H1 (cell line): ENCODE results near the gene ASPN. TPM values are rescaled to one million over a fixed set of nuclear protein-coding genes. Genes with fewer than 3 reads are reported as not detected.

Experiments used
- CTCF ChIA-PET: fragments of 300-600 bp; sonication (Branson Sonifier 250); formaldehyde crosslinking; loops from one replicate; lab custom pipeline; 2021; ENCODE audit not compliant: partially characterized antibody; lab: Charles Lee
- POLR2A ChIA-PET: fragments of 300-600 bp; sonication (Branson Sonifier 250); formaldehyde crosslinking; loops from one replicate; lab custom pipeline; 2021; ENCODE audit warnings: inconsistent platforms; ENCODE audit not compliant: partially characterized antibody; lab: Charles Lee
- DNase-seq, 2 experiments: peaks; one replicate each; pipeline versions ENCODE4 v3.0.0 to v3.0.0-alpha.2; 2010 to 2022; ENCODE audit warnings: low spot score in 2 of 2, low read depth in 1 of 2, mixed read lengths in 1 of 2
- FAIRE-seq: peaks from 2 replicates; lab custom pipeline; 2011; peaks lifted over from hg19 to GRCh38; lab: Jason Lieb, UNC
- H2AFZ ChIP-seq: 2 replicates; pipeline ENCODE4 v1.8.1; 2012; ENCODE audit warnings: low read length, inconsistent platforms
- H2AK5ac ChIP-seq: 2 replicates; pipeline ENCODE4 v1.6.1; 2013; ENCODE audit warnings: low read depth, low read length
- H2BK120ac ChIP-seq: replicated peaks from 2 replicates; pipeline ENCODE3; 2013; ENCODE audit warnings: low read depth, low read length, inconsistent platforms
- H2BK12ac ChIP-seq: 2 replicates; pipeline ENCODE4 v1.6.1; 2013; ENCODE audit warnings: low read depth, low read length
- H2BK15ac ChIP-seq: 2 replicates; pipeline ENCODE4 v1.6.1; 2013; ENCODE audit warnings: low read length
- H2BK20ac ChIP-seq: 2 replicates; pipeline ENCODE4 v1.6.1; 2013; ENCODE audit warnings: low read length
- H2BK5ac ChIP-seq: 2 replicates; pipeline ENCODE4 v1.6.1; 2013; ENCODE audit warnings: low read depth, low read length
- H3K14ac ChIP-seq: 2 replicates; pipeline ENCODE4 v1.6.1; 2013; ENCODE audit warnings: inconsistent platforms; ENCODE audit not compliant: insufficient read length
- H3K18ac ChIP-seq: 2 replicates; pipeline ENCODE4 v1.6.1; 2013; ENCODE audit warnings: low read length; ENCODE audit errors: extremely low read depth
- H3K23ac ChIP-seq: 2 replicates; pipeline ENCODE4 v1.6.1; 2013; ENCODE audit warnings: inconsistent platforms; ENCODE audit not compliant: insufficient read length
- H3K23me2 ChIP-seq: 2 replicates; pipeline ENCODE4 v1.6.1; 2013; ENCODE audit warnings: low read depth, low read length
- H3K27ac ChIP-seq: 2 replicates; pipeline ENCODE4 v1.6.1; 2011; ENCODE audit warnings: low read depth, low read length, inconsistent platforms
- H3K27me3 ChIP-seq, 4 experiments: replicated peaks in 1 of 4; 1 replicate in 1 of 4; 2 replicates in 3 of 4; pipeline versions ENCODE4 v1.6.1 to v1.8.1; 2011 to 2013; ENCODE audit warnings: low read length in 3 of 4, mild to moderate bottlenecking in 3 of 4, inconsistent platforms in 2 of 4, mixed read lengths in 2 of 4, moderate library complexity in 1 of 4; ENCODE audit not compliant: control insufficient read depth in 3 of 4, insufficient read depth in 3 of 4; ENCODE audit errors: extremely low read depth in 1 of 4
- H3K36me3 ChIP-seq, 4 experiments: 2 replicates each; pipeline versions ENCODE4 v1.6.1 to v1.8.1; 2011 to 2013; ENCODE audit warnings: mild to moderate bottlenecking in 4 of 4, low read length in 3 of 4, moderate library complexity in 2 of 4, control low read depth in 1 of 4, inconsistent platforms in 1 of 4; ENCODE audit not compliant: insufficient read depth in 4 of 4, control insufficient read depth in 2 of 4
- H3K4ac ChIP-seq: replicated peaks from 2 replicates; pipeline ENCODE3; 2013; ENCODE audit warnings: low read length, low read depth, mixed read lengths, inconsistent platforms; ENCODE audit not compliant: insufficient read length
- H3K4me1 ChIP-seq, 4 experiments: replicated peaks in 1 of 4; 1 replicate in 1 of 4; 2 replicates in 3 of 4; pipeline versions ENCODE4 v1.6.1 to v1.8.1; 2011 to 2013; ENCODE audit warnings: low read length in 3 of 4, inconsistent platforms in 2 of 4, mixed read lengths in 1 of 4; ENCODE audit not compliant: insufficient read depth in 4 of 4, control insufficient read depth in 3 of 4
- H3K4me2 ChIP-seq, 2 experiments: 2 replicates each; pipeline versions ENCODE4 v1.6.1 to v1.8.1; 2011 to 2013; ENCODE audit warnings: low read depth in 2 of 2, low read length in 2 of 2, control low read depth in 1 of 2, inconsistent platforms in 1 of 2, mild to moderate bottlenecking in 1 of 2; ENCODE audit not compliant: insufficient read depth in 1 of 2
- H3K4me3 ChIP-seq, 4 experiments: fragments of 200-600, 300-600 bp in 1 of 4; sonication (generic), shearing (Covaris generic), sonication (Bioruptor Twin) in 1 of 4; 2 replicates each; pipeline versions ENCODE4 v1.5.1 to v1.8.1; 2011 to 2016; ENCODE audit warnings: low read length in 4 of 4, low read depth in 3 of 4, control low read depth in 2 of 4, inconsistent platforms in 2 of 4, mild to moderate bottlenecking in 2 of 4, mixed read lengths in 1 of 4, moderate library complexity in 1 of 4; ENCODE audit not compliant: insufficient read depth in 2 of 4; ENCODE audit errors: extremely low read depth in 1 of 4
- H3K56ac ChIP-seq: replicated peaks from 2 replicates; pipeline ENCODE3; 2013; ENCODE audit warnings: low read depth, mild to moderate bottlenecking, mixed read lengths, low read length, inconsistent platforms; ENCODE audit not compliant: insufficient read length
- H3K79me1 ChIP-seq: 2 replicates; pipeline ENCODE4 v1.6.1; 2013; ENCODE audit warnings: low read depth, low read length, control low read depth
- H3K79me2 ChIP-seq, 2 experiments: 2 replicates each; pipeline versions ENCODE4 v1.6.1 to v1.8.1; 2012 to 2013; ENCODE audit warnings: low read length in 2 of 2, mild to moderate bottlenecking in 2 of 2, inconsistent platforms in 1 of 2; ENCODE audit not compliant: insufficient read depth in 2 of 2, control insufficient read depth in 1 of 2
- H3K9ac ChIP-seq, 4 experiments: replicated peaks in 1 of 4; 1 replicate in 1 of 4; 2 replicates in 3 of 4; pipeline versions ENCODE4 v1.6.1 to v1.8.1; 2011 to 2013; ENCODE audit warnings: low read depth in 3 of 4, low read length in 3 of 4, control low read depth in 2 of 4, mild to moderate bottlenecking in 2 of 4, moderate library complexity in 2 of 4, inconsistent platforms in 1 of 4; ENCODE audit errors: extremely low read depth in 1 of 4
- H3K9me3 ChIP-seq, 2 experiments: 2 replicates each; pipeline versions ENCODE4 v1.6.1 to v1.8.1; 2012 to 2013; ENCODE audit warnings: mild to moderate bottlenecking in 2 of 2, moderate library complexity in 2 of 2, control low read depth in 1 of 2, inconsistent platforms in 1 of 2, low read depth in 1 of 2, low read length in 1 of 2, mixed read lengths in 1 of 2; ENCODE audit not compliant: insufficient read depth in 2 of 2
- H4K20me1 ChIP-seq, 2 experiments: replicated peaks in 1 of 2; 2 replicates each; pipeline versions ENCODE3 to v1.8.1; 2011 to 2013; ENCODE audit warnings: inconsistent platforms in 2 of 2, low read length in 2 of 2, mild to moderate bottlenecking in 1 of 2; ENCODE audit not compliant: insufficient read depth in 2 of 2, control insufficient read depth in 1 of 2
- H4K5ac ChIP-seq: 2 replicates; pipeline ENCODE4 v1.6.1; 2013; ENCODE audit warnings: low read length, low read depth, mixed read lengths, inconsistent platforms; ENCODE audit not compliant: insufficient read length
- H4K8ac ChIP-seq: 2 replicates; pipeline ENCODE4 v1.8.0; 2013; ENCODE audit warnings: mild to moderate bottlenecking, moderate library complexity, low read length, inconsistent platforms; ENCODE audit not compliant: insufficient read depth; ENCODE audit errors: extremely low read depth
- H4K91ac ChIP-seq: replicated peaks from 2 replicates; pipeline ENCODE3; 2013; ENCODE audit warnings: low read length, mixed read lengths, inconsistent platforms; ENCODE audit not compliant: insufficient read length
- GTF2F1 ChIP-seq: IDR thresholded peaks from 2 replicates; pipeline ENCODE4 v1.6.1; 2012; ENCODE audit warnings: low read depth, low read length, improper control_type of control experiment, borderline replicate concordance
- KDM5A ChIP-seq: fragments of 200-600 bp; IDR thresholded peaks from 2 replicates; pipeline ENCODE4 v1.7.1; 2012; ENCODE audit warnings: mild to moderate bottlenecking, low read length, inconsistent platforms, mixed read lengths
- NRF1 ChIP-seq: IDR thresholded peaks from 2 replicates; pipeline ENCODE4 v1.6.1; 2011; ENCODE audit warnings: mild to moderate bottlenecking, low read depth, low read length, improper control_type of control experiment
- WGBS, 2 experiments: shearing (Covaris generic) in 1 of 2; methylation state at CpG; one replicate each; pipeline versions ENCODE4 v1.1.6 to v1.1.7; 2013 to 2015; ENCODE audit warnings: low lambda C conversion rate in 2 of 2, mixed read lengths in 2 of 2, inconsistent platforms in 1 of 2, low coverage in 1 of 2, missing lambda C conversion rate in 1 of 2; ENCODE audit not compliant: insufficient replicate concordance in 2 of 2, insufficient coverage in 1 of 2, insufficient read length in 1 of 2; ENCODE audit errors: extremely low coverage in 1 of 2, missing lambda C conversion rate in 1 of 2; 5-methylcytosine and 5-hydroxymethylcytosine counted together
- polyA plus RNA-seq, 7 experiments: library from polyadenylated mRNA; depleted of rRNA in 3 of 7; stranded (reverse) in 5 of 7; unstranded in 2 of 7; fragments of >200 nt in 5 of 7; fragments of 200-250 nt in 2 of 7; gene quantifications; 1 replicate in 5 of 7; 2 replicates in 1 of 7; 4 replicates in 1 of 7; pipeline versions ENCODE4 v1.2.1 to v1.2.3, GENCODE V29; 2011 to 2013; ENCODE audit warnings: missing spikeins in 2 of 7, mixed read lengths in 2 of 7
- total RNA-seq: library from RNA; stranded (reverse); fragmentation: NEBNext Ultra II Directional; extraction: Animal tissue kit (Norgen Biotek cat#: 25700); gene quantifications from 2 replicates; pipeline ENCODE4 v1.2.1, GENCODE V29; 2021

ASPN gene
- total and polyA plus RNA-seq, 2 of the 8 experiments (the other 6 are each of a cell fraction or from before 2014, with no cell fraction given) = not detected

GRCh38 chr9:92438900-92439526 lies 43.3 kb downstream of the ASPN start:
- Histone ChIP-seq H4K20me1 (no peaks in the 10 kb centered on the region), H3K18ac (no peak overlapping the region), H3K4me3 (no peak overlapping the region), H3K4me1 (no peaks in the 10 kb centered on the region), H3K56ac (no peak overlapping the region), H4K8ac (no peak overlapping the region), H3K27me3 (no peaks in the 10 kb centered on the region), H4K91ac (no peak overlapping the region), H2BK15ac (no peak overlapping the region), H3K23ac (no peak overlapping the region), H3K14ac (no peak overlapping the region), H3K79me2 (no peaks in the 10 kb centered on the region), H2BK12ac (no peak overlapping the region), H2BK5ac (no peak overlapping the region), H3K23me2 (no peaks in the 10 kb centered on the region), H2AFZ (no peak overlapping the region), H3K4ac (no peak overlapping the region), H2BK120ac (no peak overlapping the region), H3K27ac (no peak overlapping the region), H3K9ac (no peak overlapping the region), H3K9me3 (no peaks in the 10 kb centered on the region; a peak in 1 of 4 replicates), H2BK20ac (no peak overlapping the region), H3K79me1 (no peaks in the 10 kb centered on the region), H3K36me3 (no peaks in the 10 kb centered on the region), H3K4me2 (no peak overlapping the region), H2AK5ac (no peak overlapping the region), H4K5ac (no peak overlapping the region)
- FAIRE-seq (no peak), DNase-seq (no peak)
- CTCF ChIA-PET = interaction anchor here (0.9 kb wide), 2 partner anchors 26 to 111 kb away, joined by 3 to 5 read pairs; no protein-coding TSS in a partner anchor
- TF ChIP-seq NRF1 (no peak), KDM5A (no peak), GTF2F1 (no peak)
- WGBS, 2 experiments = 90% methylated on average over 5 of the region's 5 CpGs; no CpG with 5 or more reads in 1 of the 2 experiments
- POLR2A ChIA-PET = interaction anchor here (0.7 kb wide), 1 partner anchor 114 kb away, joined by 3 read pairs; the partner anchor contains the start of genes CENPP and NOL8
